NCI-H2107 treated with DMSO at 0.1 percent for 48 hours (cell line): ENCODE results near the gene MRPL12.

Experiments
- DNase-seq: peaks from one replicate; lab custom pipeline; 2025; ENCODE audit not compliant: unreplicated experiment; lab: John Stamatoyannopoulos, UW

MRPL12 gene

DNA sequence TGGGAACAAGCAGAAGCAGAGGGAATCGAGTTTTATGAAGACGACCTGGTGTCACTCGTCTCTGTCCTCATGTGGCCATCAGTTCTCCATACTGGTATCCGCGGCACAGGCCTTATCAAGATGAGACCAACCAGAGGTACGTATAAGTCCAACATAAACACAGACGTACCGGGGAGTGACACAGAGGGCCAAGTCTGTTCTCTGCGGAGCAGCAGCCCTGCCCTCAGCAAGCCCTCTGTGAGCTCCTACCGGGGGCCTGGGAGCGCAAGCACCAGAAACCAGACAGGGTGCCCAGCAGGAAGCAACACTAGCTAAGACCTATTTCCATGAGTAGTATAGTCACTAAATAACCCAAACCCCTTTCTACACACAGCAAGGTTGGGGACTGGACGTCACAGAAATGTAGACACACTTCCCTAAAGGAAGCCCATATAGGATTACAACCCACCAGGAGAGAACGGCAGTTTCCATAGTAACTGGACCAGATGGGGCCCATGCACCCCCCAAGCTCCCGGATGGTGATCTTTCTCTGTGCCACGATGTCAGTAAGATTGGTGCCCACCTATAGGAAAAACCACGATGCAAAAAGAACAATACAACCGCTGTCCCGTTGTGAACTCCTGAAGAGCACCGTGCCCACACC is 20.5 kb upstream of the MRPL12 start:
- DNase-seq: no peak

GRCh38 chr17:81683208-81683583 is 20.0 kb upstream of the MRPL12 start:
- DNase-seq: no peak

GRCh38 chr17:81683584-81684441 is 19.4 kb upstream of the MRPL12 start, which contains the start of the genes ARL16 and HGS:
TSS of gene ARL16 (minus strand) at chr17:81683797. CDS start at chr17:81683753, 44 bp downstream.
TSS of gene HGS (plus strand) at chr17:81684011. CDS start at chr17:81684067, 56 bp downstream.
- peak; percentile 92 for DNase-seq

- no peak for DNase-seq
These were observed 18.7 kb upstream of the MRPL12 start for GRCh38 chr17:81684442-81684911.

DNA sequence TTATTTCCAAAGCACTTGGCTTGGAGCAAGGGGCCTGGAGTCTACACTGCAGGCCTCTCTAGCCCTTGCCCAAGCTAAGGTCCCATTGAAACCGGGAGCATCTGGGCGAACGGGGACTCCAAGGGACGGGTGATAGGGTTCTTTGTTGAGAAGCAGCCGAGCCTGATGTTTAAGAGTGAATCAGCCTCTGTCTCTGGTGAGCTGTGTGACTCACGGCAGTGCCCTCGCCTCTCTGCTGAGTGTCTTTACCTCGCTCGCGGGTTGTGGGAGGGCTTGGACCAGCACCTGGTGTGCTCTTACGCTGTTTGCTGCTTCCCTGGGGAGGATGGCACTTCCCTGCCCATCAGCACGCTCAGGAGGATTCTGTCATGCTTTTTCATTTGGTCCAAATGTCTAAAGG is 18.1 kb upstream of the MRPL12 start:
- DNase-seq: no peak

GRCh38 chr17:81686614-81687013 is 16.6 kb upstream of the MRPL12 start:
- no peak for DNase-seq

GRCh38 chr17:81687770-81688541 is 15.2 kb upstream of the MRPL12 start:
- DNase-seq: no peak

- no peak for DNase-seq
These were observed 14.6 kb upstream of the MRPL12 start for GRCh38 chr17:81688616-81689015.

GRCh38 chr17:81690066-81690465 is 13.1 kb upstream of the MRPL12 start:
- no peak for DNase-seq

- DNase-seq: no peak
These were observed 12.6 kb upstream of the MRPL12 start for GRCh38 chr17:81690549-81690948.

GRCh38 chr17:81691196-81691595 is 12.0 kb upstream of the MRPL12 start:
- no peak for DNase-seq

DNA sequence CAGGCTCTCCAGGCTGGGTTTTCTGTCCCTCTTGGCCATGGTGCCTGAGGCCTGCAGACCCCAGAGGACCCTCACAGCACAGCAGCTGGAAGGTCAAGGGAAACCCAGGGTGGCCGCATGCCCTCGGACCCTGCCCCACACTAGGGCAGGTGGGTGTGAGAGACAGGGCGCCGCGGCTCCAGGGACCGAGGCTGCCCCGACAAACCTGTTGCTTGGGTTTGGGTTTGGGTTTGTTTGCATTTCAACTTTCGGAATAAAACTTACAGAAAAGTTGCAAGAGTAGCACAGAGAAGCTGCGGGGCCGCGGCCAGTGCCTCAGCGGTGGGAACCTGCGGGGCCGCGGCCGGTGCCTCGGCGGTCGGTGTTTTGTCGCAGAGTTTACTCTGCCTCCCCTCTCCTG is 11.6 kb upstream of the MRPL12 start:
- DNase-seq: no peak

GRCh38 chr17:81693509-81694210 is 9.5 kb upstream of the MRPL12 start:
- DNase-seq: no peak

- no peak for DNase-seq
These were observed 8.4 kb upstream of the MRPL12 start for GRCh38 chr17:81694810-81695209.

GRCh38 chr17:81695211-81695610 is 8.0 kb upstream of the MRPL12 start:
- no peak for DNase-seq

- DNase-seq: no peak
These were observed 7.4 kb upstream of the MRPL12 start for GRCh38 chr17:81695801-81696200.

DNA sequence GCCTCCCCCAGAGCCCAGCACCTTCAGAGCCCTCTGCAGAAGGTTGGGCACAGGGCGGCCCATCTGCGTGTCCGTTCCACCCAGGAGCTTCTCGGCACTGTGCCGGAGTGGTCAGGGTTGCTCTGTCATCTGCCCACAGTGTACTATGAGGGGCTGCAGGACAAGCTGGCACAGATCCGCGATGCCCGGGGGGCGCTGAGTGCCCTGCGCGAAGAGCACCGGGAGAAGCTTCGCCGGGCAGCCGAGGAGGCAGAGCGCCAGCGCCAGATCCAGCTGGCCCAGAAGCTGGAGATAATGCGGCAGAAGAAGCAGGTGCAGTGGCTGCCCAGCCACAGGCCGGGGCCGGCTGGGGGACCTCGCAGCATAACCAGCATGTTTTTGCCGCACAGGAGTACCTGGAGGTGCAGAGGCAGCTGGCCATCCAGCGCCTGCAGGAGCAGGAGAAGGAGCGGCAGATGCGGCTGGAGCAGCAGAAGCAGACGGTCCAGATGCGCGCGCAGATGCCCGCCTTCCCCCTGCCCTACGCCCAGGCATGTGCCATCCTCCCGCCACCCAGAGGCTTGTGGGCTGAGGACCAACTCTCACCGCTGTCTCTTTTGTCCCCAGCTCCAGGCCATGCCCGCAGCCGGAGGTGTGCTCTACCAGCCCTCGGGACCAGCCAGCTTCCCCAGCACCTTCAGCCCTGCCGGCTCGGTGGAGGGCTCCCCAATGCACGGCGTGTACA is 6.8 kb upstream of the MRPL12 start:
- no peak for DNase-seq

DNA sequence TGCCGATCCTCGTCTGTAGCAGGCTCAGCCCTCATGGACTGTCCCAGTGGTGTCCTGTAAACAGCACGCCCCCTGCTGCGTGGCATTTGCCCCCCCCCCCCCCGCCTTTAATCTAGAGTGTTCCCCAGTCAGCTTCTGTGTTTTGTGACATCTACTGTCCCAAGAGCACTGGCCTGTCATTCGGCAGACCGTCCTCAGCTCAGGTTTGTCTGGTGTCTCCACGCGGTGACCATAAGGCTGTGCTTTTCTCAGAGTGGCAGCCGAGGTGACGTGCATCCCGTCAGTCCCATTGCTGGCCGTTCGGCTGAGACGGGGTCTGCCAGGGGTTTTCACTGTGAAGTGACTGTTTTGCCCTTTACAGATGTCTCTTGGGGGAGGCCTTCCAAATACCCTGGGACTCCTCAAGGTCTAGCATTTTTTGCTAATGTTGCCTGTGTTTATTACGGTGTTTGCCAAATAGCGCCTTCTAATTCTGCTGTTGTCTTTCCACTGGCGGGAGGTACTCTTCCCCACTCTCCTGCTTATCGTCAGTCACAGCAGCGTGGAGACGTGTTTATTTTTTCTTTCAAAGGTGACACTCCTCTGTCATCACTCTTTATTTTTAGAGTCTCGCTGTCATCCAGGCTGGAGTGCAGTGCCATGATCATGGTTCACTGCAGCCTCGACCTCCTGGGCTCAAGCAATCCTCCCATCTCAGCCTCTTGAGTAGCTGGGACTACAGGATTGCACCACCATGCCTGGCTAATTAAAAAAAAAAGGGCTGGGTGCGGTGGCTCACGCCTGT is 5.7 kb upstream of the MRPL12 start:
- DNase-seq: no peak
